ENCODE results near the gene TNPO1. TPM values are rescaled to one million over a fixed set of nuclear protein-coding genes. Genes with fewer than 3 reads are reported as not detected.
A peak's percentile ranks its signal among the peaks of the same experiment; 100 is the strongest.

Gene TNPO1
- total and polyA plus RNA-seq, 2 of the 13 experiments (the other 11 are each of a cell fraction or from before 2014, with no cell fraction given) = 26.7 to 123 TPM

GRCh38 chr5:72955143-72955767 is 138.8 kb downstream of the TNPO1 start:
- Histone ChIP-seq H3K4me3 (replicated peaks in 1 of 3; ENCODE audit: insufficient read depth in 1 of 3, low read depth in 2 of 3, low read length in 3 of 3) (peak overlapping the region; percentile 65 to 93 (median 86)), H3K9ac (ENCODE audit: insufficient read depth, low read depth, low read length) (peak overlapping the region; percentile 79), H3K4me1 (ENCODE audit: insufficient read depth, low read length) (peaks cover 58% of the 10 kb centered on the region), H2AFZ (ENCODE audit: low read length) (no peak overlapping the region), H3K27me3 (ENCODE audit: control insufficient read depth in 1 of 2, insufficient read depth in 2 of 2, low read length in 2 of 2) (no peaks in the 10 kb centered on the region; a peak in 1 of 5 replicates), H3K79me2 (ENCODE audit: insufficient read depth, low read length) (peaks cover 40% of the 10 kb centered on the region), H3K4me2 (ENCODE audit: low read depth, low read length) (peak overlapping the region; percentile 90), H3K36me3 (replicated peaks in 1 of 2; ENCODE audit: control insufficient read depth in 1 of 2, insufficient read depth in 2 of 2, low read length in 2 of 2) (0 out of 5 replicates have a peak, but pooled peaks cover 0 to 5% of the 10 kb centered on the region in 2 experiments), H3K9me3 (ENCODE audit: low read length) (no peaks in the 10 kb centered on the region), H3K27ac (ENCODE audit: extremely low read length, insufficient read depth, low read length) (peak overlapping the region; percentile 89), H4K20me1 (ENCODE audit: insufficient read depth, low read length) (no peaks in the 10 kb centered on the region; the same call in 1 of the 2 replicates)
- intact Hi-C loops (cut with micrococcal nuclease; ENCODE audit: unreplicated experiment) (loop anchor here (5.0 kb wide), 1 partner anchor 67 kb away; no protein-coding TSS in a partner anchor), in situ Hi-C loops (cut with HindIII; ENCODE audit: extremely low pct_ligation_motif_present, low pct_unique_long_range_greater_than_20kb) (no loop called here)
- CTCF ChIA-PET (ENCODE audit: low intra/inter-chr PET ratio, low total read pairs) = no interaction called here
- DNase-seq (ENCODE audit: low spot score) (peak; percentile 64), FAIRE-seq (peak; percentile 43), ATAC-seq (peak; percentile 84)
- BruUV-seq (replicated peaks) = TSS peak; percentile 94
- POLR2A ChIA-PET = interaction anchor here (0.9 to 1.4 kb wide), 4 partner anchors 10 to 107 kb away, joined by 3 to 4 read pairs (median 3); no protein-coding TSS in a partner anchor
- 2% methylated on average over 14 of the region's 33 CpGs for WGBS (ENCODE audit: low lambda C conversion rate)
- TF ChIP-seq ZBTB21 (CRISPR knock-in tag; IDR thresholded peaks at IDR 0.05) (no peak), ZNF790 (CRISPR knock-in tag; IDR thresholded peaks at IDR 0.05; ENCODE audit: borderline replicate concordance) (no peak), HINFP (CRISPR knock-in tag; IDR thresholded peaks at IDR 0.05; ENCODE audit: low read depth) (no peak; the same call in 1 of the 2 replicates), ZNF484 (CRISPR knock-in tag; IDR thresholded peaks at IDR 0.05; ENCODE audit: borderline replicate concordance, low read depth) (no peak), RXRB (CRISPR knock-in tag; IDR thresholded peaks at IDR 0.05; ENCODE audit: borderline replicate concordance) (peak; percentile 58), ZNF703 (CRISPR knock-in tag; IDR thresholded peaks at IDR 0.05; ENCODE audit: borderline replicate concordance) (no peak), ATAD3A (CRISPR knock-in tag; IDR thresholded peaks at IDR 0.05) (no peak), ZNF512 (CRISPR knock-in tag; IDR thresholded peaks at IDR 0.05) (no peak), ZNF713 (CRISPR knock-in tag; IDR thresholded peaks at IDR 0.05) (no peak), TOE1 (CRISPR knock-in tag; IDR thresholded peaks at IDR 0.05) (peak; percentile 10; the same call in 1 of the 2 replicates), CEBPG (CRISPR knock-in tag; IDR thresholded peaks at IDR 0.05) (no peak), ARID5B (CRISPR knock-in tag; IDR thresholded peaks at IDR 0.05) (peak; percentile 79), ZMAT5 (CRISPR knock-in tag; IDR thresholded peaks at IDR 0.05; ENCODE audit: borderline replicate concordance, low read depth) (no peak), ZNF224 (CRISPR knock-in tag; IDR thresholded peaks at IDR 0.05) (no peak), SSRP1 (CRISPR knock-in tag; IDR thresholded peaks at IDR 0.05) (no peak; the same call in 1 of the 2 replicates), MBD4 (IDR thresholded peaks at IDR 0.05; ENCODE audit: borderline replicate concordance, low read length) (no peak), POLR2G (IDR thresholded peaks at IDR 0.05; ENCODE audit: low read depth, low read length) (no peak), HNF4A (CRISPR knock-in tag; IDR thresholded peaks at IDR 0.05) (peak; percentile 98)
